Loucy (cell line): ENCODE results near the gene NBPF6.
"Not testable (repeated sequence)": the region's sequence is repeated elsewhere in the genome, so short reads cannot be mapped to it uniquely, and the experiment has no call there.

Source experiments
- CTCF ChIP-seq: fragments of 200-600 bp; sonication (generic); conservative IDR thresholded peaks from 2 replicates; pipeline ENCODE4 v1.5.1; 2014; ENCODE audit warnings: mild to moderate bottlenecking, antibody characterized with exemption, low read length
- EZH2phosphoT487 ChIP-seq: fragments of 200-600 bp; IDR thresholded peaks from 2 replicates; pipeline ENCODE4 v1.6.1; 2018; ENCODE audit warnings: antibody characterized with exemption, mild to moderate bottlenecking, moderate library complexity, borderline replicate concordance

- TF ChIP-seq CTCF, EZH2phosphoT487: not testable (repeated sequence)
Observed at GRCh38 chr1:108474516-108474915, 24.4 kb downstream of the NBPF6 start.
